GM12878 (cell line): ENCODE results near the gene KLF12. TPM values are rescaled to one million over a fixed set of nuclear protein-coding genes. Genes with fewer than 3 reads are reported as not detected.

Experiments used
- ATAC-seq: fragments of 200-7000 bp; cut with Tn5 transposase; 3 replicates; pipeline ENCODE4 v1.9.1; 2020; ENCODE audit warnings: mild to moderate bottlenecking, moderate library complexity
- BruUV-seq: library from RNA; stranded (reverse); fragments of 400-500 nt; replicated peaks from 2 replicates; lab custom pipeline; 2021; lab: Mats Ljungman, UMichigan
- CTCF ChIA-PET: fragments of 300-600 bp; sonication (Branson Sonifier 250); formaldehyde crosslinking; extraction: SDS; loops from one replicate; lab custom pipeline; 2021; ENCODE audit warnings: inconsistent platforms; lab: Yijun Ruan, JAX
- POLR2A ChIA-PET: fragments of 350-600 bp; formaldehyde crosslinking; extraction: SDS; loops from one replicate; lab custom pipeline; 2021; ENCODE audit warnings: inconsistent platforms; lab: Charles Lee
- RAD21 ChIA-PET: fragments of 300-600 bp; sonication (Branson Sonifier 250); formaldehyde crosslinking; loops from one replicate; lab custom pipeline; 2023; ENCODE audit warnings: antibody characterized with exemption; ENCODE audit not compliant: unreplicated experiment; lab: Charles Lee
- SMC1A ChIA-PET: fragments of 300-600 bp; sonication (Branson Sonifier 250); formaldehyde crosslinking; loops from one replicate; lab custom pipeline; 2023; ENCODE audit not compliant: unreplicated experiment, uncharacterized antibody; lab: Charles Lee
- DNase-seq: peaks from one replicate; pipeline ENCODE4 v3.0.0-alpha.2; 2011; ENCODE audit warnings: low read depth, low spot score
- FAIRE-seq: peaks from 3 replicates; lab custom pipeline; 2011; peaks lifted over from hg19 to GRCh38; lab: Jason Lieb, UNC
- H2AFZ ChIP-seq: 2 replicates; pipeline ENCODE4 v1.6.0; 2011; ENCODE audit warnings: low read depth, low read length, control low read depth; ENCODE audit not compliant: control insufficient read depth
- H3K27ac ChIP-seq: 2 replicates; pipeline ENCODE4 v1.5.1; 2011; ENCODE audit warnings: control low read depth; ENCODE audit not compliant: control insufficient read depth, insufficient read depth
- H3K27me3 ChIP-seq, 2 experiments: replicated peaks in 1 of 2; 2 replicates each; pipeline versions ENCODE4 v1.6.0 to v1.6.1; 2011; ENCODE audit warnings: low read length in 1 of 2; ENCODE audit not compliant: control insufficient read depth in 2 of 2, insufficient read depth in 2 of 2
- H3K36me3 ChIP-seq, 2 experiments: 2 replicates each; pipeline ENCODE4 v1.5.1; 2011; ENCODE audit warnings: low read length in 1 of 2; ENCODE audit not compliant: control insufficient read depth in 2 of 2, insufficient read depth in 2 of 2
- H3K4me1 ChIP-seq: 2 replicates; pipeline ENCODE4 v1.6.1; 2011; ENCODE audit warnings: mild to moderate bottlenecking, low read length, moderate library complexity, mixed read lengths; ENCODE audit not compliant: control insufficient read depth, insufficient read depth
- H3K4me2 ChIP-seq: 2 replicates; pipeline ENCODE4 v1.6.0; 2011; ENCODE audit warnings: control low read depth; ENCODE audit not compliant: control insufficient read depth, insufficient read depth
- H3K4me3 ChIP-seq: fragments of 200-600 bp; sonication (generic); 2 replicates; pipeline ENCODE4 v1.5.1; 2016
- H3K79me2 ChIP-seq: 2 replicates; pipeline ENCODE4 v1.6.0; 2011; ENCODE audit warnings: low read length; ENCODE audit not compliant: control insufficient read depth, insufficient read depth
- H3K9ac ChIP-seq: 2 replicates; pipeline ENCODE4 v1.8.0; 2011; ENCODE audit warnings: low read length, control low read depth, mixed read lengths; ENCODE audit not compliant: control insufficient read depth, insufficient read depth
- H3K9me3 ChIP-seq: replicated peaks from 3 replicates; pipeline ENCODE4 v1.5.1; 2011; ENCODE audit warnings: mild to moderate bottlenecking, low read length; ENCODE audit not compliant: control insufficient read depth, insufficient read depth
- H4K20me1 ChIP-seq: 2 replicates; pipeline ENCODE4 v1.6.0; 2011; ENCODE audit not compliant: control insufficient read depth, insufficient read depth
- BRCA1 ChIP-seq: IDR thresholded peaks from 2 replicates; pipeline ENCODE4 v1.6.1; 2011; ENCODE audit warnings: low read depth, low read length, improper control_type of control experiment
- EP300 ChIP-seq, 2 experiments: fragments of 150-350 bp in 1 of 2; IDR thresholded peaks; 2 replicates each; pipeline ENCODE4 v1.6.1; 2011 to 2012; ENCODE audit warnings: low read depth in 2 of 2, low read length in 2 of 2, borderline replicate concordance in 1 of 2, improper control_type of control experiment in 1 of 2, inconsistent platforms in 1 of 2; ENCODE audit not compliant: control insufficient read depth in 1 of 2
- FOXK2 ChIP-seq: fragments of 450-650 bp; IDR thresholded peaks from 2 replicates; pipeline ENCODE4 v1.6.1; 2017; ENCODE audit warnings: mild to moderate bottlenecking, moderate library complexity
- FOXM1 ChIP-seq: IDR thresholded peaks from 2 replicates; pipeline ENCODE4 v1.6.1; 2012; ENCODE audit warnings: low read depth, mild to moderate bottlenecking, inconsistent platforms, low read length, moderate library complexity
- KLF5 ChIP-seq: fragments of 450-650 bp; IDR thresholded peaks from 2 replicates; pipeline ENCODE4 v1.6.1; 2014; ENCODE audit warnings: mild to moderate bottlenecking; ENCODE audit not compliant: partially characterized antibody
- NFYB ChIP-seq: IDR thresholded peaks from 2 replicates; pipeline ENCODE4 v1.6.1; 2011; ENCODE audit warnings: low read depth, mild to moderate bottlenecking, low read length, improper control_type of control experiment, moderate library complexity; ENCODE audit not compliant: insufficient read depth
- NR2C2 ChIP-seq: IDR thresholded peaks from 2 replicates; pipeline ENCODE4 v1.6.1; 2011; ENCODE audit warnings: borderline replicate concordance, low read depth; ENCODE audit not compliant: control insufficient read depth, insufficient read length
- NR2F1 ChIP-seq: fragments of 450-650 bp; conservative IDR thresholded peaks from 2 replicates; pipeline ENCODE4 v1.6.1; 2017; ENCODE audit warnings: mild to moderate bottlenecking
- NRF1 ChIP-seq: conservative IDR thresholded peaks from 2 replicates; pipeline ENCODE4 v1.6.1; 2011; ENCODE audit warnings: mild to moderate bottlenecking, low read depth, low read length, improper control_type of control experiment
- RAD51 ChIP-seq: fragments of 450-650 bp; IDR thresholded peaks from 2 replicates; pipeline ENCODE4 v1.6.1; 2016; ENCODE audit warnings: moderate library complexity, mild to moderate bottlenecking, inconsistent platforms
- SMAD5 ChIP-seq: IDR thresholded peaks from 2 replicates; pipeline ENCODE4 v1.6.1; 2016; ENCODE audit warnings: antibody characterized with exemption, low read depth
- YY1 ChIP-seq: IDR thresholded peaks from 2 replicates; pipeline ENCODE4 v1.6.1; 2011; ENCODE audit warnings: low read depth, mild to moderate bottlenecking, low read length
- WGBS: methylation state at CpG from one replicate; pipeline ENCODE4 v1.1.6; 2016; ENCODE audit warnings: low lambda C conversion rate; ENCODE audit not compliant: insufficient replicate concordance, insufficient coverage; ENCODE audit errors: missing lambda C conversion rate; 5-methylcytosine and 5-hydroxymethylcytosine counted together
- in situ Hi-C: fragments of 300-500 bp; cut with MboI; formaldehyde crosslinking; loops from 9 replicates; pipeline ENCODE4 v1.14.3; 2018; ENCODE audit warnings: mixed read lengths
- intact Hi-C: fragments of 100-400 bp; cut with micrococcal nuclease; formaldehyde crosslinking; loops from one replicate; pipeline ENCODE4 v1.14.2; 2022; ENCODE audit not compliant: unreplicated experiment
- polyA plus RNA-seq, 11 experiments: library from polyadenylated mRNA; depleted of rRNA in 4 of 11; unstranded in 6 of 11; stranded (reverse) in 5 of 11; fragments of >200 nt; fragmentation: Nextera tagmentation in 4 of 11; fragmentation: Illumina TruSeq in 1 of 11; extraction: Ambion mirVana in 4 of 11; extraction: Trizol in 1 of 11; gene quantifications; 1 replicate in 1 of 11; 2 replicates in 10 of 11; pipeline versions ENCODE4 v1.2.1 to v1.2.3, GENCODE V29; 2011 to 2016; ENCODE audit warnings: inconsistent platforms in 2 of 11, missing spikeins in 2 of 11, low read depth in 1 of 11
- total RNA-seq, 4 experiments: library from RNA; depleted of rRNA in 3 of 4; stranded (reverse); fragments of >200 nt in 3 of 4; fragmentation: Illumina TruSeq in 1 of 4; extraction: Trizol in 1 of 4; gene quantifications; 2 replicates each; pipeline versions ENCODE4 v1.2.1 to v1.2.3, GENCODE V29; 2013 to 2021
- TF ChIP-seq, protein P1 (sequence below): fragments of 150-350 bp; IDR thresholded peaks from 2 replicates; pipeline ENCODE4 v1.6.1; 2014; ENCODE audit warnings: mild to moderate bottlenecking, low read depth, low read length
- TF ChIP-seq, protein P2 (sequence below): IDR thresholded peaks from 2 replicates; pipeline ENCODE4 v1.6.1; 2011; ENCODE audit warnings: borderline replicate concordance, low read depth, mild to moderate bottlenecking, moderate library complexity, mixed read lengths, low read length; ENCODE audit not compliant: insufficient read depth; ENCODE audit errors: extremely low read length

Gene KLF12
- total and polyA plus RNA-seq, 10 of the 15 experiments (the other 5 are each of a cell fraction or from before 2014, with no cell fraction given) = 0.11 to 11.4 (median 0.98) TPM

DNA sequence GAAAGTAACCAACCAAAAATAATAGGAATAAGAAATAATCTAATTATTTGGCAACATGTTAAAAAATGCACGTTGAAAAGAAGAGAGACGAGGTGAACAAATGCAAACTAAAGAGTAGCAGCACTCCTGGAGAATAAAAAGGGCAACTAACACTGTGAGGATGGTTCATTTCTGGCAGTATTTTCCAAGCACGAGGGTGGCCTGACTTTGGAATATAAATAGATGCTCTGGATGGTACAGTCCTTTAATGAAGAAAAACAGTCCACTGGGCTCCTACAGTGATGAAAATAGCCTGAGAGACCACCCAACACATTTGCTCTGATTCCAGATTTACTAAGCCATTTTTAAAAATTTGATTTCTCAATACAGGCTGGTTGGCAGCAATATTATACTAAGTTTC is 17.7 kb upstream of the KLF12 start:
- no peak for FAIRE-seq
- Histone ChIP-seq H3K79me2 (no peaks in the 10 kb centered on the region), H3K4me2 (no peak overlapping the region), H3K36me3 (no peaks in the 10 kb centered on the region), H3K27me3 (no peaks in the 10 kb centered on the region), H3K27ac (no peak overlapping the region), H2AFZ (no peak overlapping the region), H4K20me1 (no peaks in the 10 kb centered on the region), H3K9me3 (no peaks in the 10 kb centered on the region), H3K4me1 (no peaks in the 10 kb centered on the region), H3K4me3 (no peak overlapping the region), H3K9ac (no peak overlapping the region)
- CTCF ChIA-PET = no interaction called here
- 14% methylated on average over 3 of the region's 3 CpGs for WGBS
- SMC1A ChIA-PET = interaction anchor here (1.5 kb wide), 1 partner anchor 14 kb away, joined by 4 read pairs; no protein-coding TSS in a partner anchor
- BruUV-seq = no TSS peak
- ATAC-seq = no peak
- in situ Hi-C loops = no loop called here
- RAD21 ChIA-PET = no interaction called here
- no peak for TF ChIP-seq NR2C2
- TF ChIP-seq KLF5 = no peak
- TF ChIP-seq BRCA1 = no peak
- TF ChIP-seq NR2F1 = no peak
- TF ChIP-seq RAD51 = no peak
- TF ChIP-seq SMAD5 = no peak
- TF ChIP-seq NRF1 = no peak
- no peak for TF ChIP-seq FOXM1
- no peak for TF ChIP-seq FOXK2
- no peak for TF ChIP-seq NFYB
- no peak for TF ChIP-seq YY1
- no peak for TF ChIP-seq EP300 (IDR thresholded peaks at IDR 0.05; ENCODE audit: borderline replicate concordance in 1 of 2, control insufficient read depth in 1 of 2, low read depth in 2 of 2, low read length in 2 of 2)
- TF ChIP-seq, protein P1, sequence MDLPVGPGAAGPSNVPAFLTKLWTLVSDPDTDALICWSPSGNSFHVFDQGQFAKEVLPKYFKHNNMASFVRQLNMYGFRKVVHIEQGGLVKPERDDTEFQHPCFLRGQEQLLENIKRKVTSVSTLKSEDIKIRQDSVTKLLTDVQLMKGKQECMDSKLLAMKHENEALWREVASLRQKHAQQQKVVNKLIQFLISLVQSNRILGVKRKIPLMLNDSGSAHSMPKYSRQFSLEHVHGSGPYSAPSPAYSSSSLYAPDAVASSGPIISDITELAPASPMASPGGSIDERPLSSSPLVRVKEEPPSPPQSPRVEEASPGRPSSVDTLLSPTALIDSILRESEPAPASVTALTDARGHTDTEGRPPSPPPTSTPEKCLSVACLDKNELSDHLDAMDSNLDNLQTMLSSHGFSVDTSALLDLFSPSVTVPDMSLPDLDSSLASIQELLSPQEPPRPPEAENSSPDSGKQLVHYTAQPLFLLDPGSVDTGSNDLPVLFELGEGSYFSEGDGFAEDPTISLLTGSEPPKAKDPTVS = no peak
- TF ChIP-seq, protein P2, sequence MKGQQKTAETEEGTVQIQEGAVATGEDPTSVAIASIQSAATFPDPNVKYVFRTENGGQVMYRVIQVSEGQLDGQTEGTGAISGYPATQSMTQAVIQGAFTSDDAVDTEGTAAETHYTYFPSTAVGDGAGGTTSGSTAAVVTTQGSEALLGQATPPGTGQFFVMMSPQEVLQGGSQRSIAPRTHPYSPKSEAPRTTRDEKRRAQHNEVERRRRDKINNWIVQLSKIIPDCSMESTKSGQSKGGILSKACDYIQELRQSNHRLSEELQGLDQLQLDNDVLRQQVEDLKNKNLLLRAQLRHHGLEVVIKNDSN = no peak
- POLR2A ChIA-PET = no interaction called here
- DNase-seq = no peak
- intact Hi-C loops = no loop called here
